ENCODE measurements around the gene SPNS3.

The SPNS3 gene

GRCh38 chr17:4426499-4427208 is 7.1 kb upstream of the SPNS3 start:
- no peak for DNase-seq

GRCh38 chr17:4427505-4427904 is 6.2 kb upstream of the SPNS3 start:
- DNase-seq = no peak

GRCh38 chr17:4436381-4436780 is 2.6 kb downstream of the SPNS3 start:
- no peak for DNase-seq

- DNase-seq = peak in 5 of 56 donors; percentile 1 to 6 (median 4)
Measured at GRCh38 chr17:4436846-4437245, 3.1 kb downstream of the SPNS3 start.

- DNase-seq = no peak
Measured at GRCh38 chr17:4438162-4438944, 4.6 kb downstream of the SPNS3 start.

- DNase-seq = no peak
Measured at GRCh38 chr17:4440021-4440420, 6.3 kb downstream of the SPNS3 start.

- DNase-seq = no peak
Measured at GRCh38 chr17:4440690-4441686, 7.2 kb downstream of the SPNS3 start.

GRCh38 chr17:4442582-4442981 is 8.8 kb downstream of the SPNS3 start:
- no peak for DNase-seq

- DNase-seq = no peak
Measured at GRCh38 chr17:4443476-4443875, 9.7 kb downstream of the SPNS3 start.

- peak in 4 of 56 donors; percentile 3 to 23 (median 12) for DNase-seq
Measured at GRCh38 chr17:4444782-4445473, 11.2 kb downstream of the SPNS3 start.

- no peak for DNase-seq
Measured at GRCh38 chr17:4445731-4446130, 12.0 kb downstream of the SPNS3 start.

GRCh38 chr17:4446326-4447071 is 12.8 kb downstream of the SPNS3 start:
- DNase-seq = no peak

GRCh38 chr17:4448197-4448980 is 14.6 kb downstream of the SPNS3 start:
- no peak for DNase-seq

GRCh38 chr17:4449736-4450135 is 16.0 kb downstream of the SPNS3 start:
- no peak for DNase-seq

- DNase-seq = no peak
Measured at GRCh38 chr17:4450710-4451316, 17.1 kb downstream of the SPNS3 start.

GRCh38 chr17:4453812-4454591 is 20.3 kb downstream of the SPNS3 start:
- no peak for DNase-seq

GRCh38 chr17:4460661-4461060 is 26.9 kb downstream of the SPNS3 start:
- DNase-seq = no peak

Data from nucleus accumbens (tissue), 56 donors.